B cell (primary cell): ENCODE results near the gene SLC12A7.

Experiments
- CTCF ChIP-seq: fragments of 200-600 bp; IDR thresholded peaks from one replicate; pipeline ENCODE4 v1.8.0; 2022; ENCODE audit warnings: antibody characterized with exemption, mild to moderate bottlenecking
- EZH2 ChIP-seq: IDR thresholded peaks from 2 replicates; pipeline ENCODE4 v1.6.1; 2012; ENCODE audit warnings: borderline replicate concordance, low read depth, mild to moderate bottlenecking, moderate library complexity, low read length; ENCODE audit not compliant: insufficient read depth, poor library complexity, severe bottlenecking

GRCh38 chr5:1139331-1140170 lies 27.7 kb upstream of the SLC12A7 start:
- TF ChIP-seq CTCF (no peak), EZH2 (no peak)
